GM06990 (cell line): ENCODE data around the gene INTS2.
"Not testable (repeated sequence)": the region's sequence is repeated elsewhere in the genome, so short reads cannot be mapped to it uniquely, and the experiment has no call there.

Source experiments
- DNase-seq: peaks from one replicate; pipeline ENCODE4 v3.0.0-alpha.2; 2011; ENCODE audit not compliant: insufficient read length; ENCODE audit errors: extremely low read depth
- H3K27me3 ChIP-seq: replicated peaks from 2 replicates; pipeline ENCODE4 v1.6.0; 2011; ENCODE audit warnings: low read length; ENCODE audit not compliant: control insufficient read depth, insufficient read depth
- H3K36me3 ChIP-seq: 2 replicates; pipeline ENCODE4 v1.5.1; 2011; ENCODE audit warnings: low read length; ENCODE audit not compliant: control insufficient read depth, insufficient read depth
- H3K4me3 ChIP-seq: replicated peaks from 2 replicates; pipeline ENCODE4 v1.5.1; 2011; ENCODE audit warnings: low read depth, mild to moderate bottlenecking, control low read depth, low read length
- TF ChIP-seq, protein P1 (sequence below): IDR thresholded peaks from 2 replicates; pipeline ENCODE4 v1.5.1; 2011; ENCODE audit warnings: low read length, control low read depth, mild to moderate bottlenecking, inconsistent platforms; ENCODE audit not compliant: insufficient read depth, poor library complexity, severe bottlenecking

The INTS2 gene

DNA sequence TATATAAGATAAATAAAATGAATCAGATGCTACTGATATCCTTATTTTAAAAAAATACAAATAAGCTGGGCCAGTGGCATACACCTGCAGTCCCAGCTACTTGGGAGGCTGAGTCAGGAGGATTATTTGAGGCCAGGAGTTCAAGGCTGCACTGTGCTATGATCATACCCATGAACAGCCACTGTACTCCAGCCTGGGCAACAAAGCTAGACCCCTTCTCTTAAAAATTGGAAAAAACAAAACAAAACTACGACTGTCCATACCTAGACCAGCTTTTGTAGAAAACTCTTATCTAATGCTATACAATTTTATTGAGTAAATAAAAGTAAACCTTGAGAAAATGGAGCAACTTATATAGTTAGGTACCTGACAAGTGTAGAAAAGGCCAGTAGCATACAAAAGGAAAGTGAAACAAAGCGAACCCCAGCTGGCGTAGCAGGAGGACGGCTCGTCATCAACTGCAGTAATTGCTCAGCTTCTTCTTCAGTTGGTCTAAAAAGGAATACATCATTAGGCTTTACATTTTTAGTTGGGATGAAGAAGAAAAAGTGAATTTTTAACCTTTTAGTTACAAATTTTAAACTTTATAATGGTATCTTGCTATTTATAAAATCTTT, 23.6 kb downstream of the INTS2 start:
- Histone ChIP-seq H3K27me3 (no peaks in the 10 kb centered on the region), H3K4me3 (no peak overlapping the region), H3K36me3 (peaks cover 3% of the 10 kb centered on the region)
- DNase-seq, result peak; percentile 12
- TF ChIP-seq, protein P1, sequence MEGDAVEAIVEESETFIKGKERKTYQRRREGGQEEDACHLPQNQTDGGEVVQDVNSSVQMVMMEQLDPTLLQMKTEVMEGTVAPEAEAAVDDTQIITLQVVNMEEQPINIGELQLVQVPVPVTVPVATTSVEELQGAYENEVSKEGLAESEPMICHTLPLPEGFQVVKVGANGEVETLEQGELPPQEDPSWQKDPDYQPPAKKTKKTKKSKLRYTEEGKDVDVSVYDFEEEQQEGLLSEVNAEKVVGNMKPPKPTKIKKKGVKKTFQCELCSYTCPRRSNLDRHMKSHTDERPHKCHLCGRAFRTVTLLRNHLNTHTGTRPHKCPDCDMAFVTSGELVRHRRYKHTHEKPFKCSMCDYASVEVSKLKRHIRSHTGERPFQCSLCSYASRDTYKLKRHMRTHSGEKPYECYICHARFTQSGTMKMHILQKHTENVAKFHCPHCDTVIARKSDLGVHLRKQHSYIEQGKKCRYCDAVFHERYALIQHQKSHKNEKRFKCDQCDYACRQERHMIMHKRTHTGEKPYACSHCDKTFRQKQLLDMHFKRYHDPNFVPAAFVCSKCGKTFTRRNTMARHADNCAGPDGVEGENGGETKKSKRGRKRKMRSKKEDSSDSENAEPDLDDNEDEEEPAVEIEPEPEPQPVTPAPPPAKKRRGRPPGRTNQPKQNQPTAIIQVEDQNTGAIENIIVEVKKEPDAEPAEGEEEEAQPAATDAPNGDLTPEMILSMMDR, result no peak

DNA sequence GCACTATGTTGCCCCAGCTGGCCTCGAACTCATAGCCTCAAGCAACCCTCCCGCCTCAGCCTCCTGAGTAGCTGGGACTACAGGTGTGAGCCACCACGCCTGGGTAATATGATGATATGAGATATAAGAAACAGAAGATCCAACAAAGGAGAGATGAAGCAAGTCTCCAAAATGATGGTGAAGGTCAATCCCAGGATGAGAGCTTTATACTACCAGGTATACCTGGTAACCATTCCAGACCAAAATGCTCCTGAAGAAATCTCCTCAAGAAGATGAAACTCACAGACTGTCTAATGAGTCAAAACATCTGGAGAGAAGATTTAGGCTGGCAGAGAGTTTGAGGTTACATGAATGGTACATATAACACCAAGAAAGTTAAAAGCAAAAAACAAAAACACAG, 24.5 kb downstream of the INTS2 start:
- peaks cover 3% of the 10 kb centered on the region for H3K36me3 ChIP-seq
- no peak for DNase-seq
- no peak overlapping the region for H3K4me3 ChIP-seq
- TF ChIP-seq, protein P1, result no peak
- H3K27me3 ChIP-seq, result no peaks in the 10 kb centered on the region

DNA sequence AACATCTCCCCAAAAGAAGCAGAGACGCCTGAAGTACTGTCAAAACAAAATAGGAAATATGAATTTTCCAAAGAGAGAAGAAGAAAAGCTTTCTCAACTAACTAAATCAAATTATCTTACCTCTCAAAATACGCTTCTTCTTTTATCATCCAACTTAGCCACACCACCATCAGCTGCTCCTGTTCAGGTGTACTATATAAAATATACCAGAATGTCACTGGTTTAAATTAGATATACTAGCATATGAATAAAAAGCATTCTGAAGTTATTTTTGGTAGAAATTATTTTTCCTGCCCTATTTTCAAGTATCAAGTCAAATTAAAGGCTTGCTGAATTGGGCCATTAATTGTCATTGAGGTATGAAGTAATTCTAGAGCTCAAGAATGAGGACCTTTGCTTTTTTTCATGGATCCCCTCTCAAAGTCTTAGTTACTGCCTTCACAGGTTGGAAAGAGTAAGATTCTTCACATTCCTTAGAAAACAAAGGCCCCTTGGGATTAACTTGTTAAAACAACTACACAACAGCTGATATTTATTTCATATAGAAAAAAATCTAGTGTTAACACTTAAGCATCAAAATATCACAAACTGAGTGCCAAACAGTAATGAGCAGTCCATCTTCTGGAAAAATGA, 30.1 kb downstream of the INTS2 start:
- no peak overlapping the region for H3K4me3 ChIP-seq
- DNase-seq, result no peak
- peaks cover 2% of the 10 kb centered on the region for H3K36me3 ChIP-seq
- TF ChIP-seq, protein P1, result no peak
- no peaks in the 10 kb centered on the region for H3K27me3 ChIP-seq

DNA sequence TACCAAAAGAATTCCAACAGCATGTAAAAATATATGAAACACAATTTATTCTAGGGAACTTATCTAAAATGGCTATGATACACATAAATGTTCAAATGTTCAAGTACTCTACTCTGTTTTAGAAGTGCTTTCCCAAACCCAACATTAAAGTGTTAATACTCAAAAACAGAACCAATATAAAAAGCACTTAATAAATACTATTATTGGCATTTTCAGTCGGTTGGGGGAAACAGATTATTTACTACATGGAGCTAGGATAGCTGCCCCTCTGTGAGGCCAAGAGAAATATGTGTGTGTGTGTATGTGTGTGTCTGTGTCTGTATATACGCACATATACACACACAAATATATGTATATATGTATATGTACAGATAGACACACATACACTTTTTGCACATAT, 32.4 kb downstream of the INTS2 start:
- Histone ChIP-seq H3K27me3 (no peaks in the 10 kb centered on the region), H3K4me3 (no peak overlapping the region), H3K36me3 (no peaks in the 10 kb centered on the region; the same call in none of the 2 replicates)
- no peak for DNase-seq
- TF ChIP-seq, protein P1, result no peak

DNA sequence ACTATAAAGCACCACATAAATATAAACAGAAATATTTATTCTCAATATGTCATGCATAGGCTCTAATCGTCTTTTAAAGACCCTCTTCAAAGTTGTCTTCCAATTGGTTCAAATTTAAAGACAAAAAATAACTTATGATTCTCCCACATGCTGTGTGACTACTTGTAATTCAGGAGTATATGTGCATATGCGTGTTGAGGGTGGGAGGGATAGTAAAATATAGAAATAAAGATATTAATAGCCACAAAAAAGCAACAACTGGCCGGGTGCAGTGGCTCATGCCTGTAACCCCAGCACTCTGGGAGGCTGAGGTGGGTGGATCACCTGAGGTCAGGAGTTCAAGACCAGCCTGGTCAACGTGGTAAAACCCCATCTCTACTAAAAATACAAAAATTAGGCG, 33.5 kb downstream of the INTS2 start:
- not testable (repeated sequence) for H3K36me3 ChIP-seq, H3K27me3 ChIP-seq, DNase-seq, H3K4me3 ChIP-seq

DNA sequence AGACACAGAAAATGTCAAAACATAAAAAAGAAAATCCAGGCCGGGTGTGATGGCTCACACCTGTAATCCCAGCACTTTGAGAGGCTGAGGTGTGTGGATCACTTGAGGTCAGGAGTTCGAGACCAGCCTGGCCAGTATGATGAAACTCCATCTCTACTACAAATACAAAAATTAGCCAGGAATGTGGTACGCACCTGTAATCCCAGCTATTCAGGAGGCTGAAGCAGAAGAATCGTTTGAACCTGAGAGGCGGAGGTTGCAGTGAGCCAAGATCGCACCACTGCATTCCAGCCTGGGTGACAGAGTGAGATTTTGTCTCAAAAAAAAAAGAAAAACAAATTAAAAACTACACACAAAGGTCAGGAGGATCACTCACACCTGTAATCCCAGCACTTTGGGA, 40.0 kb downstream of the INTS2 start:
- DNase-seq, H3K36me3 ChIP-seq, H3K4me3 ChIP-seq, H3K27me3 ChIP-seq: not testable (repeated sequence)

DNA sequence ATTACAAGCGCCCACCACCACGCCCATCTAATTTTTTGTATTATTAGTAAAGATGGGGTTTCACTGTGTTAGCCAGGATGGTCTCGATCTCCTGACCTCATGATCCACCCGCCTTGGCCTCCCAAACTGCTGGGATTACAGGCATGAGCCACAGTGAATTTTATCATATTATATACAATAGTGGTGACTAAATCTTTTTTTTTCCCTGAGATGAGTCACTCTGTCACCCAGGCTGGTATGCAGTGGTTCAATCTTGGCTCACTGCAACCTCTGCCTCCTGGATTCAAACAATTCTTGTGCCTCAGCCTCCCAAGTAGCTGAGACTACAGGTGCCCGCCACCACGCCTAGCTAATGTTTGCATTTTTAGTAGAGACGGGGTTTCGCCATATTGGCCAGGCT, 41.9 kb downstream of the INTS2 start:
- not testable (repeated sequence) for DNase-seq, H3K36me3 ChIP-seq, H3K27me3 ChIP-seq, H3K4me3 ChIP-seq
